ENCODE data around the gene RFLNA. TPM values are rescaled to one million over a fixed set of nuclear protein-coding genes. Genes with fewer than 3 reads are reported as not detected.

Gene RFLNA
- total and polyA plus RNA-seq, 12 donors = 0.13 to 0.49 (median 0.25) TPM; not detected in 6

- no peaks in the 10 kb centered on the region for H3K9me3 ChIP-seq
- no peak overlapping the region for H3K27ac ChIP-seq
- DNase-seq (no peak), ATAC-seq (no peak)
- WGBS, 2 donors = 97 to 99% methylated on average over 18 of the region's 18 CpGs
- no peaks in the 10 kb centered on the region for H3K36me3 ChIP-seq
- TF ChIP-seq CTCF (IDR thresholded peaks at IDR 0.05) = no peak
- intact Hi-C loops (cut with DNase I) = no loop called here
- H3K4me1 ChIP-seq = no peaks in the 10 kb centered on the region
- H3K27me3 ChIP-seq = peaks cover 0 to 2% (median 0%) of the 10 kb centered on the region in 7 donors
- no peak overlapping the region for H3K4me3 ChIP-seq
These were observed 13.8 kb downstream of the RFLNA start for GRCh38 chr12:124308741-124309140.

GRCh38 chr12:124309231-124309630, 14.3 kb downstream of the RFLNA start:
- intact Hi-C loops (cut with DNase I) = no loop called here
- WGBS, 2 donors = 94 to 95% methylated on average over 16 of the region's 16 CpGs
- Histone ChIP-seq H3K36me3 (no peaks in the 10 kb centered on the region), H3K9me3 (no peaks in the 10 kb centered on the region), H3K27me3 (no peaks in the 10 kb centered on the region), H3K4me3 (no peak overlapping the region), H3K4me1 (no peaks in the 10 kb centered on the region), H3K27ac (no peak overlapping the region)
- ATAC-seq = no peak
- no peak for TF ChIP-seq CTCF (IDR thresholded peaks at IDR 0.05)
- no peak for DNase-seq

- H3K36me3 ChIP-seq = no peaks in the 10 kb centered on the region
- no peaks in the 10 kb centered on the region for H3K27me3 ChIP-seq
- WGBS, 2 donors = 91 to 94% methylated on average over 7 of the region's 7 CpGs
- ATAC-seq (no peak), DNase-seq (no peak)
- H3K27ac ChIP-seq = no peak overlapping the region
- intact Hi-C loops (cut with DNase I) = loop anchor here in 1 of 10 donors (10.0 kb wide), 1 partner anchor 445 kb away; no protein-coding TSS in a partner anchor
- no peaks in the 10 kb centered on the region for H3K4me1 ChIP-seq
- no peak overlapping the region for H3K4me3 ChIP-seq
- H3K9me3 ChIP-seq = no peaks in the 10 kb centered on the region
- TF ChIP-seq CTCF (IDR thresholded peaks at IDR 0.05) = no peak
These were observed 14.9 kb downstream of the RFLNA start for GRCh38 chr12:124309744-124310143.

GRCh38 chr12:124310178-124310577, 15.3 kb downstream of the RFLNA start:
- no peak for DNase-seq
- no peak overlapping the region for H3K27ac ChIP-seq
- no peak overlapping the region for H3K4me3 ChIP-seq
- no peaks in the 10 kb centered on the region for H3K27me3 ChIP-seq
- no peak for TF ChIP-seq CTCF (IDR thresholded peaks at IDR 0.05)
- H3K4me1 ChIP-seq = no peaks in the 10 kb centered on the region
- intact Hi-C loops (cut with DNase I) = loop anchor here in 1 of 10 donors (10.0 kb wide), 1 partner anchor 445 kb away; no protein-coding TSS in a partner anchor
- no peaks in the 10 kb centered on the region for H3K36me3 ChIP-seq
- WGBS, 2 donors = 80 to 81% methylated on average over 4 of the region's 4 CpGs
- no peaks in the 10 kb centered on the region for H3K9me3 ChIP-seq
- no peak for ATAC-seq
